GM21381 (cell line): ENCODE data around the gene IRX5.

Source experiments
- ATAC-seq: cut with Tn5 transposase; IDR thresholded peaks from one replicate; pipeline ENCODE4 v1.9.1; 2021; ENCODE audit warnings: mild to moderate bottlenecking, moderate library complexity; ENCODE audit not compliant: unreplicated experiment

The IRX5 gene

GRCh38 chr16:54930005-54930868, at the start of gene IRX5:
Gene IRX5, plus strand, starts transcription at chr16:54930865. Its CDS starts 334 bp downstream, at chr16:54931199.
- ATAC-seq, result no peak

DNA sequence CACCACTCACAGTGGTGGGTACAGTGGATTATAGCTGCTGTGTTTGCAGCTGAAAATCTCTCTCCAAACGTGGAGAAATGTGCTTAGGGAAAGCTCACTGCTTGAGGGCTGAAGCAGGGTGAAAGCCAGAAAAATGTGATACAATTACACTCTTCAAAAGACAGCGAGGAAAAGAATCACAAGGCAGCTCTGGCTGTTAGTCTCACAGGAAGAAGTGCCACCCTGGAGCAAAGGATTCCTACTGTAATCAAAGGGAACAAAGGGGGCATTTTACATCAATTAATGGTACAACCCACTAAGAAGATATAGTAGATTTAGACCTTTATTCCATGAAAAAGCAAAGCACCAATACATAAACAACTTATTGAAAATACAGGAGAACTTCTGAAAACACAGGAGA, 48.1 kb upstream of the IRX5 start:
- no peak for ATAC-seq

GRCh38 chr16:54883358-54883757, 47.3 kb upstream of the IRX5 start:
- no peak for ATAC-seq

DNA sequence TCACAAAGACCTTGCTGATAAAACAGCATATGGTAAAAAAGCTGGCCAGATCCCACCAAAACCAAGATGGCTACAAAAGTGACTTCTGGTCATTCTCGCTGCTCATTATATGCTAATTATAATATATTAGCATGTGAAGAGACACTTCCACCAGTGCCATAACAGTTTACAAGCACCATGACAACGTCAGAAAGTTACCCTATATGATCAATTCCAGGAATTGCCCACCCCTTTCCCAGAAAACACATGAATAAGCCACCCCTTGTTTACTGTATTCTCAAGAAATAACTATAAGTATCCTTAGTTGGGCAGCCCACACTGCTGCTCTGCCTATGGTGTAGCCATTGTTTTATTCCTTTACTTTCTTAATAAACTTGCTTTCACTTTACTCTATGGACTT, 44.6 kb upstream of the IRX5 start:
- no peak for ATAC-seq

DNA sequence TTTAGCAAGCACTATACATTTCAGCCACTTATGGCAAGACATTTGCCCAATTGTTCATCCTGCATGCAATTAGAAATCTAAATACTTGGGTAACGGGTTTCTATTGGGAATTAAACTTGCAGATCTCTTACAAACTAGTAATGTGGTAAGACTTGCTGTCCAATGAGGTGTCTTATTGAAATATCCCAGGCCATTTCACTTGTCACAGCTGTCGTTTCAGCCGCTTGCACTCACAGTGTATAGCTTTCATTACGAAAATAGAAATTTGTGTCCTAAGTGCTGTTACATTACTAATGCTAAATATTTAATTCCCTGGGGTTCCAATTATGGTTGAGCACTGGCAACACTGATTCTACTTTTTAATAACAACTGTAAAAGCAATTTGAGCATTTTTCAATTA, 40.3 kb upstream of the IRX5 start:
- no peak for ATAC-seq

DNA sequence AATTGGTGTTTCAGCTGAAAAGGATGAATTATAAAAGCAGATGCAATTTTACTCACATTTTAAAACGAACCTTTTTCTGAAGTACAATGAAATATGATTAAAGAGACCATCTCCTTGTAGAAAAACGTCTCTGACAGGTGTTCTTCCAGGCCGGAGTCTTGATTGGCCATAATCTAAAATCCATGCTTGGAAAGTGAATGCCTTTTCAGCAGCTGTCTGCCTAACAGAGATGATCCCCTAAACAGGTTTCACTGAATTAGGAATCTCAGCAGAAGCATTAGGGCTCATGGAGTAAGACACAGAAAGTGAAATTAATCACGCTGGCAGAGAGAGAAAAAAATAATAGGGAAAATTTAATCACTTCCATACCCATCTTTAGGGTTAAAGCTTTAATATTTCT, 39.3 kb upstream of the IRX5 start:
- no peak for ATAC-seq

- ATAC-seq, result no peak
Observed at GRCh38 chr16:54892981-54893380, 37.7 kb upstream of the IRX5 start.

GRCh38 chr16:54897930-54898329, 32.7 kb upstream of the IRX5 start:
- no peak for ATAC-seq

- ATAC-seq, result no peak
Observed at GRCh38 chr16:54901606-54902005, 29.1 kb upstream of the IRX5 start.

GRCh38 chr16:54903047-54903446, 27.6 kb upstream of the IRX5 start:
- ATAC-seq, result no peak

GRCh38 chr16:54911079-54911478, 19.6 kb upstream of the IRX5 start:
- ATAC-seq, result no peak

DNA sequence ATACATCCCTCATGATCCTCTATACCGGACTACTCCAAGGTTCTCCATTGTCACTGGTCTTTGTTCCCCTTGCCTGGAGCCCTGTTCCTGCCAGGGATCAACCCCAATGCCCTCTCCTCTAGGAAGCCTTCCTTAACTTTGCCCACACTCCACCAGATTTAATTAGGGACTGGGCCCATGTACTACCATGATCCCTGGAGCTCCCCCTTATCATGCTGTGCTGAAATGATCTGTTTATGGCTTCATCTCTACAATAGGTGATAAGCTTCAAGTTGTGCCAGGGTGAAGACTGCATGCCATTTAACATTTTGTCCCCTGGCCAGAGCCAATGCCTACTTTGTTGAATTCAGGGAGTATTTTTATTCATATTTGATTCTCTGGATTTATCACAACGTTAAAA, 17.9 kb upstream of the IRX5 start:
- no peak for ATAC-seq

DNA sequence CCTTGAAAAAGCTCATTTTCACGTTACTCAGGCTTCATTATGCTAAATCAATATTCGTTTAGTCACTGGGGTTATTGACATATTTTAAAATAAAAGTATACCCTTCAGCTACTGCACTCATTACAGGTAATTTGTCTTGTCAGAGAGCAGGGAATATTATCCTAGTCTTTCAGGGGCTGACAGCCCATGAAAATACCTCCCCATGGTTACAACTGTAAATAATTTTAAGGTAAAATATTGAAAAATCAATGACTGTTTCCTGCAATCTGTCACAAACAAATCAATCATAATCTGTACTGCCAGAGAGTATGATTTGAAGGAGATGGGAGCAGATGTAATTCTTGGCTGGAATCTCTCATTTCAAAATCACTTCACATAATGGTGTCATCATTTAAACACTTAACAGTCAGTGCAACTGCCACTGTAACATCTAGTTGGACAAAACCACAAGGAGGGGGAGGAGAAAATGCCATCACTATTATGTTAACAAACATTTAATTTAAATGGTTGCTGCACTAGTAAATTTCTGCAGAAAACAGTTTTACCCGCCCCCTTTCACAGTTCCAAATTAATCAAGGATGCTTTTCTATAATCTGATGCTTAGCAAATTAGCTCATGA, 9.3 kb upstream of the IRX5 start:
- ATAC-seq, result no peak

- ATAC-seq, result no peak
Observed at GRCh38 chr16:54923055-54923473, 7.6 kb upstream of the IRX5 start.

- no peak for ATAC-seq
Observed at GRCh38 chr16:54923988-54924387, 6.7 kb upstream of the IRX5 start.

DNA sequence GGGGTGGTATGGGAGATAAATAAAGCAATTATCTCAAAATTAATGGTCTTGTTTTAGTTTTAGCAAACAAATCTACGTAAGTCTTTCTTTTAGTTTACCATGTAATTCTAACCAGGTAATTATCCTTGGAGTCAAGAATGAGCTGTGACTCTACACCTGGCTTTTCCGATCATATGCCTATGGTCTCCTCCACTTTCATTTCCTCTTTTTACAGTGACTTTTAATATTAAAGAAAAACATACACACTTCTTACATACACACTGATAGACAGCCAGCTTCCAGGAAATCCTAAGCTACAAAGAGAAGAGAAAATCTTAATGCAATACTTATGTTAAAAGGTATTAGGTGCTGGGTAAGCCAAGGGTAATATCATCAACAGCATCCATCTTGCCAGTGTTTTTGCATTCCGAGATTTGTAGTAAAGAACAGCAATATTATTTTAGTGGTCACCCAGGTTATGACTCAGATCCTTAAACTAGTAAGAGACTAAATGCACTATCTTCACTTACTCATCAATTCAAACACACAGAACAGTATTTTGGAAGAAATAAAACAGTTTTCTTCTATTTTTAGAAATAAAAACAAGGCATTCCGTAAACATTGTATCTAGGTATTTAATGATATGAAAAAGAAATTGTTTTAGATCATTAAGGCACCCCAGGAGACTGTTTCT, 4.4 kb upstream of the IRX5 start:
- ATAC-seq, result no peak

GRCh38 chr16:54927125-54928015, 3.3 kb upstream of the IRX5 start:
- no peak for ATAC-seq

GRCh38 chr16:54928016-54928356, 2.7 kb upstream of the IRX5 start:
- ATAC-seq, result no peak

DNA sequence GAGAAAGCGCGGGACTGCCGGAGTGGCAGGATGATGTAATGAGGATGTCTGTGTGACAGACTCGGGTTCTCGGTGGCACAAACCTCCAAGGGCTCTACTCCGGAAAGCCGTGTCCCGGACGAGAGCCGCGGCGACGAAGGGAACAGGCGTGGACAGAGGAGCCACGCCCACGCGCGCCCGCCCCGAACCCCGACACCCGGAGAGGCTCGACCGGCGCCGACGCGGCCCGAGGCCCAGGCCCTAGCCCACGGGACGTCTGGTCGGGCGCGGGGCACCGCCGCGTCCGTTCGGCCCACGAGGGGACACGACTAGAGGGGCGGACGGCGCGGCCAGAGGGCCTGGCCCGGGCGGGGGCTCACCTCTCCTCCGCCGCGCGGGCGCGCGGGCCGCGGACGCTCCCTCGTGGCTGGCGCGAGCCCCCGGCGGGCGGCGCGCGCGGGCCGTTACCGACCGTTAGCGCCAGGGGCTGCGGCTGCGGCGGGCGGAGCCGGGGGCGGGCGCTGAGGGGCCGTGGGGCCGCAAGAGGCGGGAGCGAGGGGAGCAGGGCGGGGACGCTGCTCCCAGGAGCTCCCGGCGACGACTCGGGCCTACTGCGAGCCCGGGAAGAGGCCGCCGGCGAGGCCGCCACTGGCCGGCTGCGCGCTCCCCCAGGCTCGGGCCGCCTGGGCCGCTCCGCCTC, 2.1 kb upstream of the IRX5 start:
- ATAC-seq, result peak; percentile 37
